Nephron (organoid): Measurements from ENCODE around the gene HIVEP1.
A peak's percentile ranks its signal among the peaks of the same experiment; 100 is the strongest.

Source experiments
- H3K27ac Mint-ChIP-seq, 3 experiments: 2 replicates each; pipeline ENCODE4 v1.8.0; 2020; ENCODE audit warnings: mixed read lengths in 3 of 3, mild to moderate bottlenecking in 2 of 3, moderate library complexity in 1 of 3
- H3K27me3 Mint-ChIP-seq: 2 replicates; pipeline ENCODE4 v1.8.0; 2021; ENCODE audit warnings: low read depth, mild to moderate bottlenecking, moderate library complexity, mixed read lengths
- H3K36me3 Mint-ChIP-seq: 2 replicates; pipeline ENCODE4 v1.8.0; 2020; ENCODE audit warnings: low read depth, mixed read lengths
- H3K4me1 Mint-ChIP-seq: 2 replicates; pipeline ENCODE4 v1.8.0; 2020; ENCODE audit warnings: mixed read lengths
- H3K4me3 Mint-ChIP-seq, 3 experiments: 2 replicates each; pipeline ENCODE4 v1.8.0; 2020; ENCODE audit warnings: mild to moderate bottlenecking in 3 of 3, mixed read lengths in 3 of 3, moderate library complexity in 2 of 3
- H3K9me3 Mint-ChIP-seq: 2 replicates; pipeline ENCODE4 v1.8.0; 2020; ENCODE audit warnings: mixed read lengths
- TF ChIP-seq, protein P1 (sequence below), 3 experiments: fragments of 200-600 bp; sonication (generic); IDR thresholded peaks; one replicate each; pipeline ENCODE4 v1.5.0; 2021; ENCODE audit warnings: antibody characterized with exemption in 3 of 3; ENCODE audit not compliant: unreplicated experiment in 3 of 3

Gene HIVEP1

DNA sequence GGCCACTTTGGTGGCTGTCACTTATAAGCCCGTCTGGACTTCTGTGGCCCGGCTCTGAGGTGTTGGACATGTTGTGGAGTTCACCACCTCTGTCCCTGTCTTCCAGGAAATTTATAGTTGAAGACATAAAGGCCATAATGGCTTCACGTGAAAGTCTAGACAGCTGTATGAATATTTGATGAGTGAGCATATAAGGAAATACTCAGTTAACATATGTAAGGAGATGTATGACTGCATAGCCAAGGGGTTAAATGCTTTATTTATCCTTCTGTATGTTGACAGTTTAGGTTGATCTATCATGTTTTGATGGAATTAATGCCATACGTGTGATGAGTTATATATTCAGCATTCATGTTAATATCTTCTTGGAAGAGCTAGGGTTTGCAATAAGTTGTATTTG, 16.1 kb downstream of the HIVEP1 start:
- peaks cover 18% of the 10 kb centered on the region for H3K9me3 Mint-ChIP-seq
- peaks cover 25% of the 10 kb centered on the region for H3K4me1 Mint-ChIP-seq
- no peaks in the 10 kb centered on the region for H3K27me3 Mint-ChIP-seq
- H3K36me3 Mint-ChIP-seq, result peaks cover 76% of the 10 kb centered on the region
- no peak overlapping the region for H3K27ac Mint-ChIP-seq
- TF ChIP-seq, protein P1, sequence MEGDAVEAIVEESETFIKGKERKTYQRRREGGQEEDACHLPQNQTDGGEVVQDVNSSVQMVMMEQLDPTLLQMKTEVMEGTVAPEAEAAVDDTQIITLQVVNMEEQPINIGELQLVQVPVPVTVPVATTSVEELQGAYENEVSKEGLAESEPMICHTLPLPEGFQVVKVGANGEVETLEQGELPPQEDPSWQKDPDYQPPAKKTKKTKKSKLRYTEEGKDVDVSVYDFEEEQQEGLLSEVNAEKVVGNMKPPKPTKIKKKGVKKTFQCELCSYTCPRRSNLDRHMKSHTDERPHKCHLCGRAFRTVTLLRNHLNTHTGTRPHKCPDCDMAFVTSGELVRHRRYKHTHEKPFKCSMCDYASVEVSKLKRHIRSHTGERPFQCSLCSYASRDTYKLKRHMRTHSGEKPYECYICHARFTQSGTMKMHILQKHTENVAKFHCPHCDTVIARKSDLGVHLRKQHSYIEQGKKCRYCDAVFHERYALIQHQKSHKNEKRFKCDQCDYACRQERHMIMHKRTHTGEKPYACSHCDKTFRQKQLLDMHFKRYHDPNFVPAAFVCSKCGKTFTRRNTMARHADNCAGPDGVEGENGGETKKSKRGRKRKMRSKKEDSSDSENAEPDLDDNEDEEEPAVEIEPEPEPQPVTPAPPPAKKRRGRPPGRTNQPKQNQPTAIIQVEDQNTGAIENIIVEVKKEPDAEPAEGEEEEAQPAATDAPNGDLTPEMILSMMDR (IDR thresholded peaks at IDR 0.05; ENCODE audit: unreplicated experiment in 3 of 3), result no peak
- no peak overlapping the region for H3K4me3 Mint-ChIP-seq

DNA sequence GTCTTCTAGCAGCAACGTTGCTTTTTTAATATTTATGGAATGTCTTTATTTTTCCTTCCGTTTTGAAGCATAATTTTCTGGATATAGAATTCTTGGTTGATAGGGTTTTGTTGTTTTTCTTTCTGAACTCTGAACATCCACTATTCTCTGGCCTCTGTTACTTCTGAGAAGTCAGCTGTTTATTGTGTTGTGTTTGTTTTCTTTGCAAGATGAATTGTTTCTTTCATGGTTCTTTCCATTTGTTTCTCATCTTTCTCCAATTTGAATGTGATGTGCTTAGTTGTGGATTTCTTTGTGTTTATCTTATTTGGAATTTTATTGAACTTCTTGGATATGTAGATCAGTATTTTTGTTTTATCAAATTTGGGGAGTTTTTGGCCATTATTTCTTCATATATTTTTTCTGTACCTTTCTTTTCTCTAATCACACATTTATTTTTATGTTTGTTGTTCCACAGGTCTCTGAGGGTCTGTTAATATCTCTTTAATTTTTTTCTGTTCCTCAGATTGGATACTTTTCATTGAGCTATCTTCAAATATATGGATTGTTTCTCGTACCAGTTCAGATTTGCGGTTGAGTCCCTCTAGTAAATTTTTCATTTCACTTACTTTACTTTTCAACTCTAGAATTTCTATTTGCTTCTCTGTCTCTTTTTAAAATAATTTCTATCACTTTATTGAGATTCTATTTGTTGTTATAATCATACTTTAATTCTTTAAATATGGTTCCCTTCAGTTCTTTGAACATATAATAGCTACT, 18.0 kb downstream of the HIVEP1 start:
- TF ChIP-seq, protein P1 (IDR thresholded peaks at IDR 0.05; ENCODE audit: unreplicated experiment in 3 of 3), result no peak
- peaks cover 33% of the 10 kb centered on the region for H3K4me1 Mint-ChIP-seq
- peaks cover 66% of the 10 kb centered on the region for H3K36me3 Mint-ChIP-seq
- H3K4me3 Mint-ChIP-seq, result no peak overlapping the region
- H3K27ac Mint-ChIP-seq, result no peak overlapping the region
- peaks cover 18% of the 10 kb centered on the region for H3K9me3 Mint-ChIP-seq
- H3K27me3 Mint-ChIP-seq, result no peaks in the 10 kb centered on the region

DNA sequence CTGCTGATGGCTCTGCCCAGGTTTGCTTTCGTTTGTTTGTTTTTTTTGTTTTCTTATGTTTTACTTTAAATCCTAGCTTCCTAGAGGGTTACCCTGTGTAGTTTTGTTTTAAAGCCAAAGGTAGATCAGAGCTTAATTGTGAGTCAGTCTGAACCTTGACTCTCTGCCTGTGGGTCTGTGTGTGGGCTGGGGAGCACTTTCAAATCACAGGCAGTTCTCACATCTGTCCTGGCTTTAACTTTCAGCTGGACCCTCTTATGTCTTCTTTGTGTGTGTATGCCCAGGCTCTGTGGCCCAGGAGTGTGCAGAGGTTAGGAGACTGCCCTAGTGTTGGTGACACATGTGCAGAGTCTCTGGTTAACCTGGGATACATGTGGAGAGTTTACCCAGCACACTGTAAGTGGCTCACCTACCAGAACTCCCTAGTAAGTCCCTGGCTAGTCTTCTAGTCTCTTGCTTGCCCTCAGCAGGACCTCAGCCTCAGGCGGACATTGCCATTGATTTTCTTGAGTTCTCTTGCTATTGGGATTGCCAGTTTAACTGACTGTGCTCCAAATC, 19.0 kb downstream of the HIVEP1 start:
- TF ChIP-seq, protein P1 (IDR thresholded peaks at IDR 0.05; ENCODE audit: unreplicated experiment in 3 of 3), result no peak
- H3K27me3 Mint-ChIP-seq, result no peaks in the 10 kb centered on the region
- H3K9me3 Mint-ChIP-seq, result peaks cover 18% of the 10 kb centered on the region
- H3K4me1 Mint-ChIP-seq, result peaks cover 28% of the 10 kb centered on the region
- H3K4me3 Mint-ChIP-seq, result no peak overlapping the region
- H3K36me3 Mint-ChIP-seq, result peaks cover 59% of the 10 kb centered on the region
- H3K27ac Mint-ChIP-seq, result no peak overlapping the region

DNA sequence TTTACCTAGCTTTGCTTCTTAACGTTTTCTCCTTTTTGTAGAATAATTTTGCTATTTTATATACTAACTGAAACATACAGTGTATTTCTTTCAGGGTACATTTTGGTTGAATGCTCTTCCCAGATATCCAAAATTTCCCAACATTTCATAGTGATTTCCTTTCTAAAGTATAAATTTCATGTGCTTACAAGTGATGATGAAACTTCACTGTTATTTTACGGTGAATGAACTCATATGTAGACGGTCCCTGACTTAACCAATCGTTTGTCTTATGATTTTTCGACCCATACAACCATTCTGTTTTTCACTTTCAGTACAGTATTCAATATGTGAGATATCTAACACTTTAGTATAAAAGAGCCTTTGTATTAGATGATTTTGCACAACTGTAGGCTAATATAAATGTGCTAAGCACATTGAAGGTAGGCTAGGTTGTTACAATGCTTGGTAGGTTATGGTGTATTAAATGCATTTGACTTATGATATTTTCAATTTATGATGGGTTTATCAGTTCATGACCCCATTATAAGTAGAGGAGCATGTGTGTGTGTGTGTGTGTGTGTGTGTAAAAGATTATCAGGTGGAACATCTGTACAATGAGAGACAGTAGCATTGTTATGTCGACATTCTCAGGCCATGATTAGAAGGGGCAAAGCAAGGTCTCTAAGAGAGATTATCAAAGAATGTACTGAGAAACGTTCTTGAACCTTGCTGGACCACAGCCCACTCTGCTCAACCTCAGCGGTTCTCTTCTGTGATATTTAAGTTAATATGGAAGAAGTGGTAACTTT, 20.9 kb downstream of the HIVEP1 start:
- no peak overlapping the region for H3K4me3 Mint-ChIP-seq
- peaks cover 15% of the 10 kb centered on the region for H3K9me3 Mint-ChIP-seq
- H3K36me3 Mint-ChIP-seq, result peaks cover 48% of the 10 kb centered on the region
- TF ChIP-seq, protein P1 (IDR thresholded peaks at IDR 0.05; ENCODE audit: unreplicated experiment in 3 of 3), result no peak
- peaks cover 32% of the 10 kb centered on the region for H3K4me1 Mint-ChIP-seq
- H3K27me3 Mint-ChIP-seq, result no peaks in the 10 kb centered on the region
- peak overlapping the region in 1 of 3 experiments; percentile 42 for H3K27ac Mint-ChIP-seq

DNA sequence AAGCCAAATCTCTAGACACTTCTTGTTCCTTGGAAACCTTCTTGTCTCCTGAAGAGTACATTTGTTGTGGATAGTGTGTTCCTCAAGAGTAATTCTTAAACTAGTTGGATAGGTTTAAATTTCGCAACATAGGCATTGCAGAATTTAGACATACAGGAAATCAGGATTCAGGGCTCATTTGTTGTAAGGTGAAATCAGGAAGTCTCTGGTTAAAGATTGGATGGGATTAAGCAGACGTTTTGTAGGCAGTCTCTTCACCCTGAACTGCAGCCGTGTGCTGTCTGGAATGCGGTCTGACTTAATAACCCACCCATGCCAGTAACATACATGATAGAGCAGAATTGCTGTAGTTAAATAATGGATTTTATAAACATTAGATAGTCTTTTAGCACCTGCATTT, 21.7 kb downstream of the HIVEP1 start:
- Mint-ChIP-seq H3K9me3 (peaks cover 15% of the 10 kb centered on the region), H3K4me3 (no peak overlapping the region), H3K27ac (peak overlapping the region; percentile 36 to 74 (median 51)), H3K27me3 (no peaks in the 10 kb centered on the region), H3K36me3 (peaks cover 47% of the 10 kb centered on the region), H3K4me1 (peaks cover 32% of the 10 kb centered on the region)
- TF ChIP-seq, protein P1 (IDR thresholded peaks at IDR 0.05; ENCODE audit: unreplicated experiment in 3 of 3), result no peak
